ENCODE results near the gene TBATA. TPM values are rescaled to one million over a fixed set of nuclear protein-coding genes. Genes with fewer than 3 reads are reported as not detected.
A peak's percentile ranks its signal among the peaks of the same experiment; 100 is the strongest.

Gene TBATA
- total RNA-seq, 1 experiment from 2014 or later, result not detected

- no TSS peak for BruUV-seq (replicated peaks)
- peaks cover 90% of the 10 kb centered on the region for H3K4me1 ChIP-seq (ENCODE audit: insufficient read depth, low read length)
- H3K9ac ChIP-seq (ENCODE audit: low read length), result peak overlapping the region; percentile 60
- no peak for ATAC-seq
- H3K36me3 ChIP-seq (ENCODE audit: low read depth, low read length), result peaks cover 12% of the 10 kb centered on the region
- TF ChIP-seq EZH2 (IDR thresholded peaks at IDR 0.05; ENCODE audit: low read length, unreplicated experiment) (no peak), EZH2phosphoT487 (IDR thresholded peaks at IDR 0.05; ENCODE audit: borderline replicate concordance, low read length) (no peak), CTCF (conservative IDR thresholded peaks at IDR 0.05; ENCODE audit: low read depth, low read length) (no peak)
- H3F3A ChIP-seq (ENCODE audit: low read length, unreplicated experiment), result peaks cover 34% of the 10 kb centered on the region
- peak overlapping the region; percentile 84 for H3K27ac ChIP-seq (ENCODE audit: low read length)
- H3K9me3 ChIP-seq (ENCODE audit: low read length), result no peaks in the 10 kb centered on the region
- intact Hi-C loops (cut with micrococcal nuclease), result no loop called here
- CTCF ChIA-PET, result interaction anchor here (0.6 kb wide), 1 partner anchor 46 kb away, joined by 3 read pairs; no protein-coding TSS in a partner anchor
- H3K27me3 ChIP-seq (ENCODE audit: low read length), result no peaks in the 10 kb centered on the region
- H3K4me2 ChIP-seq (ENCODE audit: low read length), result peak overlapping the region; percentile 71
- H3K9me2 ChIP-seq (replicated peaks; ENCODE audit: low read length), result no peaks in the 10 kb centered on the region
- POLR2A ChIA-PET (ENCODE audit: unreplicated experiment), result no interaction called here
- no peak overlapping the region for H2AFZ ChIP-seq (ENCODE audit: low read length)
- H3K79me2 ChIP-seq (ENCODE audit: low read length), result peaks cover 77% of the 10 kb centered on the region
- no peak for DNase-seq
- peak overlapping the region; percentile 39 for H3K4me3 ChIP-seq (ENCODE audit: low read length)
- H4K20me1 ChIP-seq (ENCODE audit: low read length), result 0 out of 2 replicates have a peak, but pooled peaks cover 4% of the 10 kb centered on the region
Observed at GRCh38 chr10:70829543-70829942, 44.4 kb upstream of the TBATA start.

DNA sequence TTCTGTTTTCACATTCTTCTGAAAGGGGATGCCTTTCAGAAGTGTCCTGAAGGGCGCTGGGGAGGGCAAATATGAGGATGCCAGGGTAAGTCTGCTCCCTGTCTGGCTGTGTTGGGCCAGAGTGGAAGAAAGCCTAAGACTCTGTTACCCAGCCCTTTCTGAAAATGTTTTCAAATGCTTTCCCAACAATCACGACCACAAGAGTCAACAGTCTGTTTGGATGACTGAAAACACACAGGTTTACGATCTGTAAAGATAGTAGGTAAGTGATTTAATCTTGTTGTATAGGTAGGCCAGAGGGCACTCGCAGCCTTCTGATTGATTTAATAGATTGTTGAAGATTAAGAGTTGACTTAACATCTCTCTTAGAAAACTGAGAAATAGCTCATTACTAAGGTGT is 43.7 kb upstream of the TBATA start:
- ATAC-seq (peak; percentile 52), DNase-seq (peak; percentile 98)
- Histone ChIP-seq H3K9ac (ENCODE audit: low read length) (peak overlapping the region; percentile 60), H3K79me2 (ENCODE audit: low read length) (peaks cover 75% of the 10 kb centered on the region), H3K27ac (ENCODE audit: low read length) (peak overlapping the region; percentile 84), H3K27me3 (ENCODE audit: low read length) (no peaks in the 10 kb centered on the region), H3K4me1 (ENCODE audit: insufficient read depth, low read length) (peaks cover 84% of the 10 kb centered on the region), H4K20me1 (ENCODE audit: low read length) (0 out of 2 replicates have a peak, but pooled peaks cover 4% of the 10 kb centered on the region), H3K9me3 (ENCODE audit: low read length) (no peaks in the 10 kb centered on the region), H2AFZ (ENCODE audit: low read length) (no peak overlapping the region), H3K36me3 (ENCODE audit: low read depth, low read length) (peaks cover 12% of the 10 kb centered on the region), H3K4me2 (ENCODE audit: low read length) (peak overlapping the region; percentile 71), H3K9me2 (replicated peaks; ENCODE audit: low read length) (no peaks in the 10 kb centered on the region), H3K4me3 (ENCODE audit: low read length) (peak overlapping the region; percentile 39), H3F3A (ENCODE audit: low read length, unreplicated experiment) (peaks cover 34% of the 10 kb centered on the region)
- ChIA-PET POLR2A (ENCODE audit: unreplicated experiment) (no interaction called here), CTCF (no interaction called here)
- intact Hi-C loops (cut with micrococcal nuclease), result no loop called here
- TF ChIP-seq EZH2phosphoT487 (IDR thresholded peaks at IDR 0.05; ENCODE audit: borderline replicate concordance, low read length) (no peak), EZH2 (IDR thresholded peaks at IDR 0.05; ENCODE audit: low read length, unreplicated experiment) (no peak), CTCF (conservative IDR thresholded peaks at IDR 0.05; ENCODE audit: low read depth, low read length) (no peak)
- no TSS peak for BruUV-seq (replicated peaks)

DNA sequence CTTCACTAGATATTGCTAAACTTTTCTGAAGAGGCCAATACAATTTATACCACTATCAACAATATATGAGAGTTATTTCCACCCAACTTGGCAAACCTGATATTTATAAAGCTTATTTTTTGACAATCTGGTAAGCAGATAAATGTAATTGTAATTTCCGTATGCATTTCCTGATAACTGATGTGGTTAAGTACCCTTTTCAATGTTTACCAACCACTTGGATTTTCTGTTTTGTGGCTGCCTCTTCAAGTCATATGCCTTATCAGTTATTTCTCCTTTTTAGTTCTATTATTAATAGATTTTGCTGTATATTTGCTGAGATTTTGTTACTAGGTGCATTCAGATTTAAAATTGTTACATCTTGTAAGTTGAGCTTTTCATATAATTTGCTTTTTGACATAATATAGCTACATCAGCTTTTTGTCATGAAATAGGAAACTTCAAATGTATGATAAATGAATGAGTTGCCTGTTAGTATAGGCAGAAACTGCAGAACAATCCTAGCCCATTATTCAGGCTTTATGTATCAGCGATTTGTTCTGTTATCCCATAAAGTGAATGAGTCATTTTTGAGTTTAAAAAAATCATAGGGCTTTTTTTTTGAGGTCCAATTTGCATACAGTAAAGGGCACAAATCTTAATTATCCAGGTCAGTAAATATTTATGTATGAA is 42.0 kb upstream of the TBATA start:
- Histone ChIP-seq H3K9me3 (ENCODE audit: low read length) (no peaks in the 10 kb centered on the region), H3K27me3 (ENCODE audit: low read length) (no peaks in the 10 kb centered on the region), H3K9me2 (replicated peaks; ENCODE audit: low read length) (no peaks in the 10 kb centered on the region), H3K36me3 (ENCODE audit: low read depth, low read length) (peaks cover 12% of the 10 kb centered on the region), H3K4me2 (ENCODE audit: low read length) (peak overlapping the region; percentile 71), H3F3A (ENCODE audit: low read length, unreplicated experiment) (peaks cover 22% of the 10 kb centered on the region), H3K9ac (ENCODE audit: low read length) (peak overlapping the region; percentile 39), H3K27ac (ENCODE audit: low read length) (peak overlapping the region; percentile 84), H2AFZ (ENCODE audit: low read length) (no peak overlapping the region), H3K4me1 (ENCODE audit: insufficient read depth, low read length) (peaks cover 67% of the 10 kb centered on the region), H4K20me1 (ENCODE audit: low read length) (0 out of 2 replicates have a peak, but pooled peaks cover 4% of the 10 kb centered on the region), H3K79me2 (ENCODE audit: low read length) (peaks cover 67% of the 10 kb centered on the region), H3K4me3 (ENCODE audit: low read length) (peak overlapping the region; percentile 29)
- no peak for TF ChIP-seq CTCF (conservative IDR thresholded peaks at IDR 0.05; ENCODE audit: low read depth, low read length)
- TF ChIP-seq EZH2 (IDR thresholded peaks at IDR 0.05; ENCODE audit: low read length, unreplicated experiment), result no peak
- TF ChIP-seq EZH2phosphoT487 (IDR thresholded peaks at IDR 0.05; ENCODE audit: borderline replicate concordance, low read length), result no peak
- peak; percentile 96 for DNase-seq
- BruUV-seq (replicated peaks), result no TSS peak
- POLR2A ChIA-PET (ENCODE audit: unreplicated experiment), result interaction anchor here (0.6 kb wide), 1 partner anchor 1148 kb away, joined by 5 read pairs; no protein-coding TSS in a partner anchor
- CTCF ChIA-PET, result interaction anchor here (0.6 to 1.2 kb wide), 2 partner anchors 11 to 28 kb away, joined by 3 to 4 read pairs; partner anchors contain the start of gene SGPL1
- intact Hi-C loops (cut with micrococcal nuclease), result loop anchor here (1.0 to 2.0 kb wide), 4 partner anchors 11 to 53 kb away; no protein-coding TSS in a partner anchor
- peak; percentile 70 for ATAC-seq

All from PC-3 (cell line).